GM19463 (cell line): Measurements from ENCODE around the gene PTPRK.
"Not testable (repeated sequence)": the region's sequence is repeated elsewhere in the genome, so short reads cannot be mapped to it uniquely, and the experiment has no call there.

ENCODE experiments used
- ATAC-seq: cut with Tn5 transposase; IDR thresholded peaks from one replicate; pipeline ENCODE4 v1.9.1; 2021; ENCODE audit warnings: mild to moderate bottlenecking, moderate library complexity; ENCODE audit not compliant: unreplicated experiment

The PTPRK gene

DNA sequence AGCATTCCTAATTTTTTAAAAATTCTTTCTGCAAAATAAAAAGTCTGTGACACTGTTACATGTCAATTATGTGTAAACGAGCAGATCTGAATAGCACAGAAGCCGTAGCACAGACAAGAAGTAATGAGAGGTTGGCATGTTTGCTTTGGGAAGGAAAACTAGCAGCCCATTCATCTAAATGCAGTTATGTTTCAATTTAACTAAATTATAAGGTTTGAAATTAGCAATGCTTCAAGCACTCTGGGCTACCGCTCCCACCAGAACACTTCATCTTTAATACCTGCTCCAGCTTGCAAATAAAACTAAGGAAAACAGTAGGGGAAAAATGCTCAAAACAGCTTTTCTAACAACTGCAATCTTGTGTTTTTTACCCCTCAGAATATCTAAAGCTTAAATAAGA is 73.9 kb downstream of the PTPRK start:
- ATAC-seq, result no peak

DNA sequence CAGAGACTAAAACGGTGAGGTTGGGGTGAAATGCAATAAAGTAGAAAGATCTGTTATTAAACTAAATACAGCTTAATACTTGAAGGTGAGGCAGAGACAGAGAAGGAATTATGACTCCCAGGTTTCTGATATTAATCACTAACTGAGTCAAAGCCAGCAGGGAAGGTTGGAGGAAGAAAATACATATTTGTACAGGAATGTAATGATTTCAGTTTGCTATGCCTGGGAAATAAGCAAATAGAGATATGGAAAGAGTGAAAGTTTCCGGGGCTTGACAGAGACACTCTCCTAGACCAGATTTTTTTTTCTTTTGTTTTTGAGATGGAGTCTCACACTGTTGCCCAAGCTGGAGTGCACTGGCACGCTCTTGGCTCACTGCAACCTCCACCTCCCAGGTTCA is 76.8 kb downstream of the PTPRK start:
- no peak for ATAC-seq

DNA sequence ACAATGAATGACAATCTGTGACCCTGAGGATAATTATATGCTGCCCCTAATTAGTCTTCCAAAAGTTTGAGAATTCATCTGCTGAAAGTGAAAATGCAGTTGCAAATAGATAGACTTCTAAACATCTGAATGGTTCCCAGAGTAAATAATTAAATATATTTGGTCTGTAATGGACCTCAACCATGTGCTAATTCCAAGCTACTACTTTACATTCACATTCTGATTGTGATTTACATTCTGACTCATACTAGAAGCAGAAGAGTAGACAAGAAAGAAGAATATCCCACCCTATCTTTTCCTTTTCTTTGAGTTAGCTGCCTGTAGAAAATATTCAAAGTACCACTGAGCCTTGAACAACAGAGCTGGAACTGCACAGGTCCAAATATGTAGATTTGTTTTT is 80.8 kb downstream of the PTPRK start:
- ATAC-seq, result no peak

DNA sequence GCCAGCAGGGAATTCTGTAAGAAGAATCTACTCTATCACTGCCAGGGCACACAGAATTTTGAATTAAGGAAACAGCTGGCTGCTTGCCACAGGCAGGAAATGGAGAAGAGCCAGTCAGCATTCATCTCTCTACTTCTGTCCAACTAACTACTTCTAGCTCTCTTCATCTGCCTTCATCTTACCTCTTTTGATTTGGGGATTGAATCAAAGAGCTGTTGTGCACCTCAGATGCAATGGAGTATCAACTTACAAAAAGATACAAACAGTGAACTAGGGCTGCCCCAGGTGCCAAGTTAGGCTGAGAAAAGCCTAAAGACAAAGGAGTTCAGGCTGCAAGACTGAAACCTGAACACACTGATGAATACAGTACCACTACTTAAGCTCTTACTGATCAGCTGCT is 82.0 kb downstream of the PTPRK start:
- ATAC-seq, result no peak

DNA sequence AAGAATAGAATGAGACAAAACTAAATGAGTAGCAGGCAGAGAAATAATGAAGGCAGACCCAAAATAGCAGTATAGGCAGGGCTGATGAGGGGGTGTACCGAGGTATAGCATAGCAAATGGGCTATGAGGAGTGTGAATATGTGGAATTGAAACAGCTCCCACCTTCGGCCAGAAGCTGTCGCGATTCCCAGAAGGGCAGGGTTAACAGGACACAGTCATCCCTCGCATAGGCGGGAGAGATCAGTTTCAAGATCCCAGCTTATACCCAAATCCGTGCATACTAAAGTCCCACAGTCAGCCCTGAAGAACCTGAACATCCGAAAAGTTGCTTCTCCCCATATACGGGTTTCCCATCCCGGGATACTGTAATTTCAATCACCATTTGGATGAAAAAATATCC is 82.7 kb downstream of the PTPRK start:
- ATAC-seq, result no peak

DNA sequence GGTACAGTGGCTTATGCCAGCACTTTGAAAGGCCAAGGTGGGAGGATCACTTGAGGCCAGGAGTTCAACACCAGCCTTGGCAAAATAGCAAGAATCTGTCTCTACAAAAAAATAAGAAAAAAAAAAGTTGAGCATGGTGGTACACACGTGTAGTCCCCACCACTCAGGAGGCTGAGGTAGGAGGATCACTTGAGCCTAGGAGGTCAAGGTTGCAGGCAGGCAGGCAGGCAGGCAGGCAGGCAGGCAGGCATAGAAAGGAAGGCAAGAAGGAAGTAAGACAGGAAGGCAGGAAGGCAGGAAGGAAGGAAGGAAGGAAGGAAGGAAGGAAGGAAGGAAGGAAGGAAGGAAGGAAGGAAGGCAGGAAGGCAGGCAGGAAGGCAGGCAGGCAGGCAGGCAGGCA is 85.6 kb downstream of the PTPRK start:
- ATAC-seq, result not testable (repeated sequence)

DNA sequence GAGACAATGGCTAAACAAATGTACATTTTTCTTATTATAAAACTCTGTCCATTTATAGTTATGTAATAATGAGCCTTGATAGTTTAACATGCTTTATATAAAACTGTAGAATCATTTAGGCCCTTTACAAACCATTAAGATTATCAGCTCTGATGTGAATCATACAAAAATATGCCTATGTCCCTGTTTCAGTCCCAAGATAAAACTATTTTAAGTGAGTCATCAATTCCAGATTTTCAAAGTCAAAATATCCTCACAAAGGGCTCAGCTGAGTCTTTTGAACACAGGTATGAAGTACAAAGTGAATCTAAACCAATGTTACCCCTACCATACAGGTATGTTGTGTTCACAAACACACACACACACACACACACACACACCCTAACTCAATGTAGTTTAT is 88.0 kb downstream of the PTPRK start:
- ATAC-seq, result no peak

DNA sequence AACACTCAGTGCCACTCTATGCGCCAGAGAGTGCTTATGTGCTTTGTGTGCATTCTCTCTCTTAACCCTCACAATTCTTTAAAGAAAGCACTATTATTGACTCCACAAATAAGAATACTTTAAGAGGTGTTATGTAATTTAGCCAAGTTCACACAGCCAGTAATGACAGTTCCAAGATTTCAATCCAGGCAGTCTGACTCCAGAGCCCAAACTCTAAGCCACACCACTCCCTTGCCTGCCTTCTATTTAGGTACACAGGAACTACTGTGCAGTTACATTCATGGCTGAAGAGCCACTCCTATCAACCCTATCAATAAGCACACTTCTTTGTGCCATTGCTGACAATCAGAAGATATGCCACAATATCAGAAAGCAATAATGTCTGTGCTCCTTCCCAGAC is 93.3 kb downstream of the PTPRK start:
- no peak for ATAC-seq

DNA sequence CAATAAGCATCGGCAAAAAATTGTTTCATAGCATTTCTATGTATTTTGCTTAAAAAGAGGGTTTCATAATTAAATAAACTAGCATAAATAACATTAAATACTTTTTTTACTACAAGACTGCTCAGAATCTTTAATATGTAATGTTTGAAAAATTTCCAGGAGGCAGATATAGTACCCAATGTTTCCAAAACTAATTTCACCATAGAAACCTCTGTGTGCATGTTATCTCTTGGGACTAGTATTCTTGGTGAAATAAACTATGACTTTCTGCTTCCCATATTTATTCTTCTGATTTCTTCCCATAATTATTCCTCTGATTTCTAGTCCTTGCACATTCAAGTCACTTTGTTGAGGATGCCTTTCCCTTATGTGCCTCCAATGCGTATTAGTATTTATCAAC is 94.5 kb downstream of the PTPRK start:
- ATAC-seq, result no peak

DNA sequence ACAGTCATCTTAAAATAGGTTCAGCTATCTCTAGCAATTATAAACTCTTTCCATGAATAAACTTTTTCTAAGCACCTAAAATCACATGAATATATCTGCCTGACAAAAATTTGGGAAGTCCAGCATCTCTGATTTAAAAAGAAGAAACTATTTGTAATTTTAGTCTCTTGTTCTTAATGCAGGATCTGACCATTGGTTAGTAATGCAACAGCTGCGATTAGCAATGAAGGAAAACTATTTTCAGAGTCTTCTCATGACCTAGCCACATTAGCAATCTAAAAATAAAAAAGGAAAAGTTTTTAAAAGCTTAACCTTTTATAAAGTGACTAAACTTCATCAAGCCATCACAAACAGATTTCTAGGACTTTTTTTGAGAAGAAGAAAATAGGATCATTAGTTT is 97.5 kb downstream of the PTPRK start:
- no peak for ATAC-seq

DNA sequence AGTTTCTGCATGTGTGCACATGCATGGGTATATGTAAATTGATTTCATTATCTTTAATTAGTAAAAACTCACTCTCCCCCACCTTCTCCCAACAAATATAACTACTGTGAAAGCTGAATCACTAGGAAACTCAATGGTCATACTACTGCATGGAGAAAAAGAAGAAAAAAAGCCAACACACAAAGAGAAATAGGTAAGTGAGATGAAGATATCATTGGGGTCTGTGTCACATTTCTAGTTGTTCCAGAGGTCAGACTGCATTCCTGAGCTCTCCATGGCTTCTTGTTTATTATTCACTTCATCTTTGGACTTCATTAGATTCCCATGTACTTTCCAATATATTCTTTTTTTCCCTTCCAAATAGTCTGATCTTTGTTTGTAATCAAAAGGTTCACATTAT is 98.2 kb downstream of the PTPRK start:
- no peak for ATAC-seq

DNA sequence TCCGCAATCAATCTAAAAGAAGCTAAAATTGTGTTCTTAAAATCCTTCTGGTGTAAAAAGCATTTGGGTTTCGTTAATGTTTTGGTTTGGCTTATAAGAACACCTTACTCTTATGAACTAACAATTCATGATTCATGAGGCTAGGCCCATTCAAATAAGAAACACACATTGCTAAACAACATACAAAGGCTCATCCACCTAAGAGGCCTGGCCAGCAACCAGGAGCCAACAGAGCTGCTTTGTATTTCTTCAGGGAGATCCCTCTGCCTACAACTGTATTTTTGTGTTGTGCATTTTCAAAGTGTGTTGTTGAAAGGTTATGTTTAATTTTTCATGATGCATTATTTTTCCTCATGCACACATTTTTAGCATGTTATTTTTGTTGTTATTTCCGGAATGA is 98.6 kb downstream of the PTPRK start:
- no peak for ATAC-seq

DNA sequence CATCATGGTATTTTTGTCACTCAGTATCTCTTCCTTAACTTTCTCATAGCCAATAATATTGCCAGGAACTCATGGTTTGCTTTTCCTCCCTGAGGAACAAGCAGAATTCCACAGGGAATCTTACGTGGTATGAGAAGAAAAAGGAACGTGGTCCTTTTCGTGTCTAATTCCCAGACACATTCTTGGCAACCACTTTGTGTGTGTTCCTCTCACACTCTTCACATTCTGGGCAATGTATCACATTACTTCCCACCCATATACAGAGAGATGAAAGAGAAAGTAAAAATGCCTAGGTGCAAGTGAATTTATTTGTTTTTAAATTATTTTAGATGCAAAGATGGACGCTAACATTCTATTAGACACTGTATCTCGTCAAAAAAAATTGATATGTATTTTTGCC is 102.7 kb downstream of the PTPRK start:
- ATAC-seq, result no peak

DNA sequence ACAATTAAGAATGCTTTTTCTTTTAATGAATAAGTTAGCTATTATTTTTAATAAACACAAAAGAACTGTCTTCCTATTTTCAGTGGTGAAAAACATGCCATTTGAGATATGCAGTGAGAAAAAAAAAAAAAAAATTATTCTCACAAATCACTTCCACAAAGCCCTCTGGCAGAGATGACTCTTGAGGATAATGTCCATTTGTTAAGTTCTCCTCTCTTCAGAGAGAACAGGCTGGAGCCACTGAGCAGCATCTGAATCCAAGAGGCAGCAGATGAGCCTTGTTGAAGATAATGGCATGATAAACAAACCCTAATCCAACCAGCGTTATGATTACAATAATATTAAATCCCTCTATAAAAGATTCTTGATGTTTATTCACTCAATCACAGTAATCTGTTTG is 105.0 kb downstream of the PTPRK start:
- no peak for ATAC-seq

DNA sequence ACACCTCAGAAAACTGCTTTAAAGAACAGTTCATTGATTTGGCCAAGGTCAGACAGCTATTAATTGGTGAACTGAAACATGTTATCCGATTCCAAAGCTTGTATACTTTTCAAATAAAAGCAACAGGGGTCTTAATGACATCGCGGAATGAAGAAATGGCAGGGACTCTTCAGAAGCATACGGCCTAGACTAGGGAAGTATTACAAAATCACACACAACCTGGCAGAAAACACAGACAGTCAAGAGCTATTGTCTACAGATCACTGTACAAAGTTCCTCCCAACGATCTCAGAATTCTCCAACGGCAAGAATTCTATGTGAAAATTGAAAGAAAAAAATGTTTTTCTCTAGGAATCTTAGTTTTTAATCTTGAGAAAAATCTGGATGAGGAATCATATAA is 105.5 kb downstream of the PTPRK start:
- no peak for ATAC-seq

DNA sequence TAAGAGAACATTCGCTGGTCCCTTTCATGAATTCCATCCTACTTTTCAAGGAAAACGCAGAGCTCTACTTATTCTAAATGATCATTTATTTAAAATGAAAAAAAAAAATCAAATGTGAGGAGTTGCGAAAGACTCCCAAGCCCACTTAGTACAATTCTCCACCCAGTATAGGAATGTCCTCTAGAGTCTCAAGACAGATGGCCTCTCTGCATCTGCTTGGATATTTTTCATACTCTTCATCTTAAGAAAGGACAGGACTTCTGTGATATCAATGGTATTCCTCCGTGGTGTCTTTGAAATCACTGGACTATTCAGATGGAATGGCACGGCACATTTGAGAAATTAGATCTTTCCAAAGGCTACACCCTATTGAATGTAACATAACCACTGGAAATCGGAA is 107.1 kb downstream of the PTPRK start:
- ATAC-seq, result no peak

DNA sequence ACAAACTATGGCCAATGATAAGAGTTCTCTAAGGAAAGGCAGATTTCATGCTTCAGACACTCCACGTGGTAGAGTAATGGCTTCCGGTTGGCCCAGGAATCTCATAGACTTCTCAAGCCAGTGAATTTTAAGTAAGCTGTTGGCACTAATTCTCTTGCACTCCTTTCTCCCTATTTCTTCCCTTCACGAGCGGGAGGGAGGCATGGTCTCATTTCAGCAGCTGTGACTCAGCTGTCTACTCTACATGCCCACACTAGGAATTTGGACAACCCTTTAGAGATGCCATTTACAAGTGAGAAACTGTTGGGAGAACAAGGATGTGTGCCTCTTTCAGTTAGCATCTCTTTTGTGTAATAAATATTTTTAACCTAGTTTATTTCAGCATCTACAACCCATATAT is 107.7 kb downstream of the PTPRK start:
- no peak for ATAC-seq

DNA sequence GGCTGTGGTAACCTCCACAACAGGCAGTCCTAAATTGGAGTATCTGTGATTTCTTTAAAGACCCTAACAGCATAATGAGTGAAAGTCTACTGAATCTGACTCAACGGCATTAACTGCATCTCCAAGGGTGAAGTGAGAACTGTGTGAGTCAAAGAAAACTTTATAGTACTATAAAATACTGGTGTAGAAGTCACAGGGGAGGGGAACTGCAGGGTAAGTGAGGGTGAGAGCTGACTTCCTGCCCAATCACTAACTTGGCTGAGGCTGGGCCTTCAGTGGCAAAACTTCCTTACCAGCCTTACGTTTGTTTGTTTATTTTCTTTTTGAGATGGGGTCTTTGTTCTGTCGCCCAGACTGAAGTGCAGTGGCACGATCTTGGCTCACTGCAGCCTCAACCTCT is 109.8 kb downstream of the PTPRK start:
- ATAC-seq, result no peak

DNA sequence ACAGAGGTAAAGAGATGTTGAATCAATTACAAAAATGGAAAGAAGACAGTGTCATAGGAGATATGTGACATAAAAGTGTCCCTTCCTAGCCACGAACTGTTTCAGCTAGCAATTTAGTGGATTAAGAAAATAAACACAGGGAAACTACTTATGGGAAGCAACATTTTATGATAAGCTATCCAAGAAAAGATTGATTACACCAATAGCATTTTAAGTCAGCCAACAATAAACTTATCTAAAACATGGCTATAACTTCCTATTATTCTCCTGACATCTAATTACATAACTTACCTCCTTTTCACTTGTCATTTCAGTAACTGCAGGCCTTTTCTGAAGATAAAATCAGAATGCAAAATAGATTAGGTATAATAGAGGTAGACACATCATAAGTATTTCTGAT is 111.4 kb downstream of the PTPRK start:
- ATAC-seq, result no peak

DNA sequence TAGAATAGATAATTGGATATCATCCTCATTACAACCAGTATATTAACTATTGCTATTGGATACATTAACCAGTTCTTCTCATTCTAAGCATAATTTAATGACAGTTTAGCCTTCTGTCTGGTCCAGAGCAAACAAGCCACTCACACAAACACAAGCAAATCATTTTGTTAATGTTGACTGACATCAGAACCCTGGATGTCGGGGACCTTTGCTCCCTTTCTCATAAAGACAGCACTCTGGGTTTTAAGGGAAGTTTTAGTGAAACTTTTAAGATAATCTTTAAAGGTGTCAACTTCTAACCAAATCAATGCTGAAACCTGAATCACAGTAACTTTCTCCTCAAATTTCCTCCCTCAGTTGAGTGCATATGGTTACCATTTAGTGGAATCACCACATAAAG is 113.9 kb downstream of the PTPRK start:
- no peak for ATAC-seq

DNA sequence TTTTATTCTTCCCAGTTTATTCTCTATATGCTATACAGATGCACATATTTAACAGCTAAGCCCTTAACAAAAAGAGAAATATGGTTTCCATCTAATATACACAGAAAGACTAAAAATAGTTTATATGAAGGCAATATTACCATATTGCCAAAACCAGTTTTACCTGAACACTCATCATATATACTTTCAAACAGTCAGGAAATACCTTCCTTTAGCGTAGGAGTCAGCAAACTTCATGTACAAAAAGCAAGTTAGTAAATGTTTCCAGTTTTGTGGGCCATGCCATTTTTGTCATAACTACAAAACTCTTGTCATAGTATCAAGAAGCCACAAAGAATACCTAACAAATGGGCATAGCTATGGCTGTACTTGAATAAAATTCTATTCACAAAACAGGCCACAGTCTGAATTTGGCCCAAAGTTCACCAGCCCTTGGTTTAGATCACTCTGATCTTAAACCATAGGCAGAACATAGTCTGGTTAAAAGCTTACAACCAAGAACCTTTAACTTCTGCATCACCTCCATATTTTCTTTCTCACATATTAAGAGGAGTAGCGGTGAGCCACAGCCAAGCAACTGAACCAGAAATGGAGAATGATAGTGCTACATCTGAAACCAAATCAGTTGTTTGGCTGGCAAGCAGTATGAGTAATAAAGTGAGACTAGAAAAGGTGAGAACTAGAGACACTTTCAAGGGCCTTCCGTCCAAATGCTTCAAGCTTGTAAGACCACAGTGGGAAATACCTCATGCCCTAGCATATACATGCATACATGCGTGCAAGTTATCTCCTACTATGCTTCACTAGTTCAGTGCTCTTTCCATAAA is 116.6 kb downstream of the PTPRK start:
- peak; percentile 82 for ATAC-seq

DNA sequence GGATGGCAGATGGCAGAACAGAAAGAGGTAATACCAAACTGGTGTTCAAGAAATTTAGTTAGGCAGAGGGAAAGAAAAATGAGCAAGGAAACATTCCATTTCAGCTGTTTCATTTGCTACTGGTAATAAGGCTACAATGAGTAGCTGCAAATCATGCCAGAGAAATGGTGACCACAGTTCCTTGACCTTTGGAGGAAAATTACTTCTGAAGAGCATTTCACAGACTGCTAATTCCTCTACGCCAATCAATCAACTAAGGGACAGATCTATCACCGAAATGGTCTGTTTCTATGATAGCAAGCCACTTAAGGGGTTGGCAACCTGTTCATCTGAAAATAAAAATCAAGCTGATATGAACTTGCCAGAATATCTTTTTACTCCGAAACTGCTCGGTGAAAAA is 119.5 kb downstream of the PTPRK start:
- no peak for ATAC-seq

DNA sequence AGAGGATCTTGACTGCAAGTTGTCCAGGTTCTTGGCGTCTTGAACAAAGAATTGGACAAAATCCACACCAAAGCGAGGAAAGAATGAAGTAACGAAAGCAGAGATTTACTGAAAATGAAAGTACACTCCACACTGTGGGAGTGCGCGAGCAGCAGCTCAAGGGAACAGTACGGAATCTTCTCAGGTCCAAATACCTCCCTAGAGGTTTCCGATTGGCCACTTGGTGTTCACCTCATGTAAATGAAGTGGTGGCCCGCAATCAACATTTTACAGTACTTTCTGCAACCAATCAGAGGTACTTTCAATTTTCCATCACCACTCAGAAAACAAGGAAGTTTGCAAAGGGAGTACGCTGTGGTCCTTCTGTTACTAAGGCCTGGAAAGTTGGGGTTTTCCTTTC is 122.4 kb downstream of the PTPRK start:
- ATAC-seq, result no peak
